ENCODE measurements around the gene SLC15A2.

Gene SLC15A2

GRCh38 chr3:121992601-121993560 is 98.7 kb downstream of the SLC15A2 start:
- ATAC-seq (no peak), DNase-seq (no peak)
- no peaks in the 10 kb centered on the region for H3K9me3 Mint-ChIP-seq
- H3K4me1 Mint-ChIP-seq, result peaks cover 14% of the 10 kb centered on the region
- no peaks in the 10 kb centered on the region for H3K27me3 Mint-ChIP-seq
- H3K4me3 Mint-ChIP-seq, result no peak overlapping the region
- peak overlapping the region in 1 of 2 donors; percentile 42 for H3K27ac Mint-ChIP-seq
